ENCODE data around the gene CD96. TPM values are rescaled to one million over a fixed set of nuclear protein-coding genes. Genes with fewer than 3 reads are reported as not detected.
"Not testable (repeated sequence)": the region's sequence is repeated elsewhere in the genome, so short reads cannot be mapped to it uniquely, and the experiment has no call there.

CD96 gene, protein sequence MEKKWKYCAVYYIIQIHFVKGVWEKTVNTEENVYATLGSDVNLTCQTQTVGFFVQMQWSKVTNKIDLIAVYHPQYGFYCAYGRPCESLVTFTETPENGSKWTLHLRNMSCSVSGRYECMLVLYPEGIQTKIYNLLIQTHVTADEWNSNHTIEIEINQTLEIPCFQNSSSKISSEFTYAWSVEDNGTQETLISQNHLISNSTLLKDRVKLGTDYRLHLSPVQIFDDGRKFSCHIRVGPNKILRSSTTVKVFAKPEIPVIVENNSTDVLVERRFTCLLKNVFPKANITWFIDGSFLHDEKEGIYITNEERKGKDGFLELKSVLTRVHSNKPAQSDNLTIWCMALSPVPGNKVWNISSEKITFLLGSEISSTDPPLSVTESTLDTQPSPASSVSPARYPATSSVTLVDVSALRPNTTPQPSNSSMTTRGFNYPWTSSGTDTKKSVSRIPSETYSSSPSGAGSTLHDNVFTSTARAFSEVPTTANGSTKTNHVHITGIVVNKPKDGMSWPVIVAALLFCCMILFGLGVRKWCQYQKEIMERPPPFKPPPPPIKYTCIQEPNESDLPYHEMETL
- not detected in 2 replicates for total RNA-seq (2014; rRNA removed; shearing (Covaris generic); ENCODE audit: low replicate concordance)

- H3K27me3 ChIP-seq: no peaks in the 10 kb centered on the region
- no peak within 1 kb of the TSS for H3K4me3 ChIP-seq
- H3K9me3 ChIP-seq: no peaks in the 10 kb centered on the region
- H3K36me3 ChIP-seq: no peaks in the 10 kb centered on the region
- no peak for DNase-seq
These were observed at the start of gene CD96 for GRCh38 chr3:111541911-111542483. Gene CD96 (plus strand): TSS chr3:111542197. CDS start chr3:111542249, 52 bp downstream.

DNA sequence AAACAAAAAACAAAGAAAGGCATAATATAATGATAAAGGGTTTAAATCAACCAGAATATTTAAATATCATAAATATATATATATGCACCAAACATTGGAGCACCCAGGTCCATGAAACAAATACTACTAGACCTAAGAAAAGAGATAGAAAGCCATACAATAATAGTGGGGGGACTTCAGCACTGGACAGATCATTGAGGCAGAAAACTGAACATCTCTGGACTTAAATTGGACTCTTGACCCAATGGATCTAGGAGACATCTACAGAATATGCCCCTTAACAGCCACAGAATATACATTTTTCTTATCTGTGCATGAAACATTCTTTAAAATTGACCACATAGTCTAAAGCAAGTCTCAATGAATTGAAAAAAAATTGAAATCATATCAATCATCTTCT lies 48.7 kb upstream of the CD96 start:
- Histone ChIP-seq H3K36me3 (no peaks in the 10 kb centered on the region), H3K27me3 (no peaks in the 10 kb centered on the region), H3K4me3 (no peak overlapping the region), H3K9me3 (no peaks in the 10 kb centered on the region; the same call in 1 of the 2 replicates)
- no peak for DNase-seq

DNA sequence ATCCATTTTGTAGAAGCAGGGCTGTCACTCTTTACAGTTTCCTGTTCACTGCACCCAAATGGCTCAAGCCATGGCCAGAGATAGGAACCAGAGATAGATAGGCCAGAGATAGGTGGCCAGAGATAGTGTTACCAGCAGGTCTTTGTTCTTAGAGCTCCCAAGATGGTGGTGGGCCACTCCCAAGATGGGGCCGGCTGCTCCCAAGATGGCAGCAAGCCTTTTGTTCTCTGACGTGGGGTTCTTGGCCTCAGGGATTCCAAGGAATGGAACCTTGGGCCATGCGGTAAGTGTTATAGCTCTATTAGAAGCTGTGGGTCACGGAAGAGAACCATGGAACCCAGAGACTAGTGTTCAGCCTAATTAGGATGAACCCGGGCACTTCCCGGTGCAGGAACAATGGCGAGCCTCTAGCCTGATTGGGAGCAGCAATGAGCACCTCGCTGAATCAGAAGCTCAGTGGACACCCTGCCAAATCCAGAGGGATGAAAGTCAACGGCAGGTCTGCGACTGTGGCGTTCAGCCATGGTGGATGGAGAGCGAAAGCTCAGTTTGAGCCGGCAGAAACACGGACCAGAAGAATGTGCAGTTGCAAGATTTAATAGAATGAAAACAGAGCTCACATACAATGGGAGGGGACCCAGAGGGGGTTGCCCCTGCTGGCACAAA lies 45.0 kb upstream of the CD96 start:
- Histone ChIP-seq H3K4me3 (no peak overlapping the region), H3K36me3 (no peaks in the 10 kb centered on the region), H3K9me3 (no peaks in the 10 kb centered on the region), H3K27me3 (no peaks in the 10 kb centered on the region)
- DNase-seq: no peak

GRCh38 chr3:111498022-111498421 lies 44.0 kb upstream of the CD96 start:
- H3K27me3 ChIP-seq: no peaks in the 10 kb centered on the region

GRCh38 chr3:111506435-111506834 lies 35.6 kb upstream of the CD96 start:
- Histone ChIP-seq H3K27me3 (no peaks in the 10 kb centered on the region), H3K36me3 (no peaks in the 10 kb centered on the region), H3K4me3 (no peak overlapping the region), H3K9me3 (no peaks in the 10 kb centered on the region)
- DNase-seq: no peak

More at GRCh38 chr3:111498022-111498421, 44.0 kb upstream of the CD96 start:
- H3K36me3 ChIP-seq: no peaks in the 10 kb centered on the region
- no peaks in the 10 kb centered on the region for H3K9me3 ChIP-seq
- no peak for DNase-seq
- no peak overlapping the region for H3K4me3 ChIP-seq

- no peaks in the 10 kb centered on the region for H3K36me3 ChIP-seq
- no peaks in the 10 kb centered on the region for H3K9me3 ChIP-seq
- no peak for DNase-seq
- H3K27me3 ChIP-seq: no peaks in the 10 kb centered on the region
- no peak overlapping the region for H3K4me3 ChIP-seq
These were observed 32.7 kb upstream of the CD96 start for GRCh38 chr3:111509308-111509707.

DNA sequence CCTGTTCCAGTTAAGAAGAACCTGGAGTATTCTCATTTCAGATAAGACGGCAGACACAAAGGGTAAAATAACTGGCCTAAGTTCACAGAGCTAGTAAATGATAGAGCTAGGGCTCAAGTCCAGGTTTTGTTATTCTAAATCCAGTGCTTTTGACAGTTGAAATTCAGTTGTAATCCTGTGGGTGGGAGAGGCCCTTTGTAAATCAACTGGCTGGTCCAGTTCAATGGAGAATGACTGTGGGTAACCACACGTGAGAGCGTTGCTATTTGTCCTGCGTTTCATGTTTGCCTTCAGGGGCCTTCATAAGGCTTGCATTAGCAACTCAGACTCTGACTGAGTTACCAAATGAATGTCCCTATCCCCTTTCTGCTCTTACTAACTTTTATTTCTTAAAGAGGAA lies 24.2 kb upstream of the CD96 start:
- Histone ChIP-seq H3K27me3 (no peaks in the 10 kb centered on the region), H3K4me3 (no peak overlapping the region), H3K9me3 (no peaks in the 10 kb centered on the region), H3K36me3 (no peaks in the 10 kb centered on the region)
- no peak for DNase-seq

- no peak for DNase-seq
- no peaks in the 10 kb centered on the region for H3K36me3 ChIP-seq
- no peaks in the 10 kb centered on the region for H3K9me3 ChIP-seq
- H3K4me3 ChIP-seq: no peak overlapping the region
- no peaks in the 10 kb centered on the region for H3K27me3 ChIP-seq
These were observed 22.7 kb upstream of the CD96 start for GRCh38 chr3:111519178-111519855.

DNA sequence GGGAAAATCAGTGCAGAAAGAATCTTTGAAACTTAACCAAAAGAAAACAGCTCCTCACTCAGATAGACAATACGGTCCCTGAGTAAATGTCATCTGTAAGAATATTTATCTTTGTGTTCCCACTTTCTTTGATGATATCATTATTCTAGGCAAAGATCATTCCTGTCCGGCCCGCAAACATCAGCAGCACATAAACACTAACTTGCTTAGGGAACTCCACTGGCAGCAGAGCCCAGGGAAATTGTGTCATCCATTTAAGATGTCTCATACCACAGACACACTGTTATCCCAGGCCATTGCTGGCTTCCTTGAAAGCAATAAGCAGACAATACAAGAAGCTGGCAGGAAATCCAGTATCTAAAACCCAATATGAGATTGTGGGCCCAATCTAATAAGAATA lies 20.1 kb upstream of the CD96 start:
- Histone ChIP-seq H3K36me3 (no peaks in the 10 kb centered on the region), H3K27me3 (no peaks in the 10 kb centered on the region), H3K9me3 (no peaks in the 10 kb centered on the region), H3K4me3 (no peak overlapping the region)
- DNase-seq: peak; percentile 46

DNA sequence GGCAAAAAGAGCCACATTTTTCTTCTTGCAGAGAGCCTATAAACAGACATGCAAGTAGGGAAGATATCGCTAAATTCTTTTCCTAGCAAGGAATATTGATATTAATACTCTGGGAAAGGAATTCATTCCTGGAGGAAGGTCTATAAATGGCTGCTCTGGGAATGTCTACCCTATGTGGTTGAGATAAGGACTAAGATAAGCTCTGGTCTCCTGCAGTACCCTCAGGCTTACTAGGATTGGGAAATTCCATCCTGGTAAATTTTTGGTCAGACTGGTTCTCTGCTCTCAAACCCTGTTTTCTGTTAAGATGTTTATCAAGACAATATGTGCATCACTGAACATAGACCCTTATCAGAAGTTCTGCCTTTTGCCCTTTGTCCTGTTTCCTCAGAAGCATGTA lies 17.5 kb upstream of the CD96 start:
- not testable (repeated sequence) for H3K36me3 ChIP-seq, H3K4me3 ChIP-seq, DNase-seq, H3K27me3 ChIP-seq, H3K9me3 ChIP-seq

DNA sequence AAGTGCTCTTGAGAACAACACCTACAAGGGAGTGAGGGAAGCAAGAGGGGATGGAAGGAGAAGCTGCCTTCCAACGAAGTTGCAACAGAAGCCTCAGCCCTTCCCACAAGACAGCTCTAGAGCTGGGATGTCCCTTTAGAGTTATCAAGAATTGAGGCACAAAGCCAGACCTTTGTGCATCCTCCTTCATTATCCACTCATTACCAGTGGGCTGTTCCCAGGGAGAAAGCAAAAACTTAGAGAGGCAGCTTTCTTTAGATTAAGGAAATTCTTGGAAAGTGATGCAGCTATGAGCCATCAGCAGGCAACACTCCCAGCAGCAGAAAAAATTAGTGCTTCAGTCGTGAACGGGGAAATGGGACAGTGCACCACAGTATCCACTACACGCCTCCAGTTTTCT lies 10.6 kb upstream of the CD96 start:
- peak; percentile 33 for DNase-seq
- no peaks in the 10 kb centered on the region for H3K27me3 ChIP-seq

DNA sequence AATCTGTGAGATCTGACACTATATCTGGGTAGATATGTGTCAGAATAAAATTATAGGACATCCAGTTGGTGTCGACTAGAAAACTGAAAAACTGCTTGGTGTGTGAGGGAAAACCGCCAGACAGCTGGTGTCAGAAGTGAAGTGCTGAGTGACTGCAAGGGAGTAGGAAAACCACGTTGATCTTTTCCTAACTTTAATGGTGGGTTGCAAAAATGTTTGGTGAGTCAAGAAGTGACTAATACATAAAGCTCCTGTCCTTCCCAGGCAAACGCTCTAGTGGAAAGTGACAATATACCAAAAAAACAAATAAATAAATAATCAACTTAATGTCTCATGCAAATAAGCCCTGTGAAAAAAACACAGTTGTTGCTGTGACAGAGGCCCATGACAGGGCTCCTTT lies 7.3 kb upstream of the CD96 start:
- peak; percentile 17 for DNase-seq
- no peaks in the 10 kb centered on the region for H3K27me3 ChIP-seq
- no peak overlapping the region for H3K4me3 ChIP-seq
- H3K9me3 ChIP-seq: no peaks in the 10 kb centered on the region; the same call in 1 of the 2 replicates
- H3K36me3 ChIP-seq: no peaks in the 10 kb centered on the region

More for the DNA sequence above, 10.6 kb upstream of the CD96 start:
- Histone ChIP-seq H3K36me3 (no peaks in the 10 kb centered on the region), H3K4me3 (no peak overlapping the region), H3K9me3 (no peaks in the 10 kb centered on the region; the same call in 1 of the 2 replicates)

- Histone ChIP-seq H3K27me3 (no peaks in the 10 kb centered on the region), H3K36me3 (no peaks in the 10 kb centered on the region), H3K9me3 (no peaks in the 10 kb centered on the region), H3K4me3 (no peak overlapping the region)
- no peak for DNase-seq
These were observed 3.9 kb upstream of the CD96 start for GRCh38 chr3:111538111-111538510.

GRCh38 chr3:111538681-111539083 lies 3.3 kb upstream of the CD96 start:
- H3K36me3 ChIP-seq: no peaks in the 10 kb centered on the region
- H3K9me3 ChIP-seq: no peaks in the 10 kb centered on the region
- H3K27me3 ChIP-seq: no peaks in the 10 kb centered on the region
- no peak overlapping the region for H3K4me3 ChIP-seq
- peak; percentile 16 for DNase-seq

- no peaks in the 10 kb centered on the region for H3K27me3 ChIP-seq
- no peaks in the 10 kb centered on the region for H3K36me3 ChIP-seq
- H3K4me3 ChIP-seq: no peak overlapping the region
- no peak for DNase-seq
- H3K9me3 ChIP-seq: no peaks in the 10 kb centered on the region
These were observed 2.4 kb upstream of the CD96 start for GRCh38 chr3:111539351-111540331.

DNA sequence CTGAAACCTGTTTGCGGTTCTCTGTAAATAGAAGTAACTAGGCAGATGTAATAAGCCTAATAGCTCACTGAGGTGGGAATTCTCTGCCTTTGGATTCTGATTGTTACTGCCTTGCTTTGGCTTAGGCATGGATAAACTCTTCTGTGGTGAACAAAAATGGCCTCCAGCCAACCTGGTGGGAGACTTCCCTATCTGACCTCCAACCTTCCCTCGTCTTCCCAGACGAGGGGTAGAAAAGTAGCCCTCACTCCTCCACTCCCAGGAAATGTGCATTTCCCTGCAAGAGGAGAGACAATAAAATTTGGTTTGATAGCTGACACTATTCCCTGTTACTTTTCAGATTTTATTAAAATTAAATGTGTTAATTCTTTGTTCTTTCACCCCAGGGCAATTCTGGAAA lies 606 bp upstream of the CD96 start:
- DNase-seq: no peak

More for the DNA sequence above, 606 bp upstream of the CD96 start:
- H3K9me3 ChIP-seq: no peaks in the 10 kb centered on the region
- H3K36me3 ChIP-seq: no peaks in the 10 kb centered on the region
- no peaks in the 10 kb centered on the region for H3K27me3 ChIP-seq
- no peak overlapping the region for H3K4me3 ChIP-seq

All from MG63 (cell line).